Measurements from ENCODE around the gene SEMA5B. TPM values are rescaled to one million over a fixed set of nuclear protein-coding genes. Genes with fewer than 3 reads are reported as not detected.
A peak's percentile ranks its signal among the peaks of the same experiment; 100 is the strongest.

Gene SEMA5B
- total and polyA plus RNA-seq, 12 donors: 1.3 to 12.7 (median 7.4) TPM

DNA sequence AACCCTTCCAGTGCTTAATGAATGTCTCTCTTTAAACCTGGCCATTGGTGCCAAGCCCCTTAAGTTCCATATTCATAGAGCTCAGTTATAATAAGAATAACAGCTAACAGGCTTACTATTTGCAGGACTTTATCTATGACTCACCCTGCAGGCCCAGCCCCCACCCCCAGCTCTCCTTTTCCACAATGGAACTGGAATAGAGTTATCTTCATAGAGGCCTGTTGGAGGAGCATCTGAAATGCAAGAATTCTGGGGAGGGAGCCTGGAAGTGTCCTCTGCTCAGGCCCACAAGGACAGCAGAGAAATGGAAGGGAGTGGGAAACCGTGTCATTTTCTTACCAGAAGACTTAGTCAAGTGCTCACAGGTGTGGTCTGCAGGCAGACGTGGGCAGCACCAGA, 52.8 kb downstream of the SEMA5B start:
- DNase-seq: peak; percentile 63 to 80
- ATAC-seq: peak; percentile 34 to 80 (median 73)
- intact Hi-C loops (cut with DNase I): loop anchor here in 1 of 10 donors (2.0 kb wide), 1 partner anchor 18 kb away; no protein-coding TSS in a partner anchor
- no peaks in the 10 kb centered on the region for H3K36me3 ChIP-seq
- H3K27ac ChIP-seq: peak overlapping the region; percentile 76 to 99 (median 90)
- H3K4me3 ChIP-seq: no peak overlapping the region
- WGBS, 2 donors: 20 to 39% methylated on average over 2 of the region's 2 CpGs
- no peaks in the 10 kb centered on the region for H3K27me3 ChIP-seq
- peaks cover 26 to 92% (median 73%) of the 10 kb centered on the region in 9 donors for H3K4me1 ChIP-seq
- TF ChIP-seq, protein P1, sequence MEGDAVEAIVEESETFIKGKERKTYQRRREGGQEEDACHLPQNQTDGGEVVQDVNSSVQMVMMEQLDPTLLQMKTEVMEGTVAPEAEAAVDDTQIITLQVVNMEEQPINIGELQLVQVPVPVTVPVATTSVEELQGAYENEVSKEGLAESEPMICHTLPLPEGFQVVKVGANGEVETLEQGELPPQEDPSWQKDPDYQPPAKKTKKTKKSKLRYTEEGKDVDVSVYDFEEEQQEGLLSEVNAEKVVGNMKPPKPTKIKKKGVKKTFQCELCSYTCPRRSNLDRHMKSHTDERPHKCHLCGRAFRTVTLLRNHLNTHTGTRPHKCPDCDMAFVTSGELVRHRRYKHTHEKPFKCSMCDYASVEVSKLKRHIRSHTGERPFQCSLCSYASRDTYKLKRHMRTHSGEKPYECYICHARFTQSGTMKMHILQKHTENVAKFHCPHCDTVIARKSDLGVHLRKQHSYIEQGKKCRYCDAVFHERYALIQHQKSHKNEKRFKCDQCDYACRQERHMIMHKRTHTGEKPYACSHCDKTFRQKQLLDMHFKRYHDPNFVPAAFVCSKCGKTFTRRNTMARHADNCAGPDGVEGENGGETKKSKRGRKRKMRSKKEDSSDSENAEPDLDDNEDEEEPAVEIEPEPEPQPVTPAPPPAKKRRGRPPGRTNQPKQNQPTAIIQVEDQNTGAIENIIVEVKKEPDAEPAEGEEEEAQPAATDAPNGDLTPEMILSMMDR (IDR thresholded peaks at IDR 0.05): no peak
- no peaks in the 10 kb centered on the region for H3K9me3 ChIP-seq

DNA sequence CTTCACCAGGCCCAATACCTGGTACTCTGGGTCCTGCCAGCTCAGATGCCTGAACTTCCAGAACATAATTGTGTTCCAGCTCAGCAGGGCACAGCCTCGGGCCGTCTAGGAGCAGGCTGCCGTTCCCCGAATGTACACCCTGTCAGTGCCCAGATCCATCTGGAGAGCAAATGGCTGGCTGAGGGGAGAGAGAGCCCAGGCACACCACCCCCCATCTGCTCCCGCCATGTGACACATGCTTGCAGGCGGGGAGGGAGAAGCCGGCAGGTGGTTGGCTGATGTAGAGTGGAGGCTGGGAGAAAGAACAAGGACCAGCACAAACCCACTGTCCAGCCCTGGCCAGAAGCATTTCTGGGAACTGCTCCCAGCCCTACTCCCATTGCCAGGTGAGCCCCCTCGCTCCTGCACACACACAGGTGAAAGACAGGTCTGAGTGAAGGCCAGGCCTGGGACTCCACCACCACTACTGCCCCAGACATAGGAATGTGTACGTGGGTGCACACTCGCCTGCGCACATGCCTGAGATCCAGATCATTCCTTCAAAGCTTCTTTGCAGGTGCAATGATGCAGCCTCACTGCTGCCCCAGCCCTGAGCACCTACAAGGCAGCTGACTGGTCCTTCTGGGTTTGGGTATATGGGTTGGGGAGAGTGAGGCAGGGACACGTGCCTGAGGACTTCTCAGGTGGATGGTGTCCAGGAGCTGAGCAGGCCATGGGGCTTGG, 53.5 kb downstream of the SEMA5B start:
- 59 to 69% methylated on average over 12 of the region's 12 CpGs for WGBS, 2 donors
- peaks cover 32 to 92% (median 73%) of the 10 kb centered on the region in 9 donors for H3K4me1 ChIP-seq
- intact Hi-C loops (cut with DNase I): loop anchor here in 1 of 10 donors (2.0 kb wide), 1 partner anchor 17 kb away; no protein-coding TSS in a partner anchor
- DNase-seq (peak in 1 of 2 donors; percentile 58), ATAC-seq (peak in 7 of 8 donors; percentile 22 to 73 (median 60))
- H3K36me3 ChIP-seq: no peaks in the 10 kb centered on the region
- H3K9me3 ChIP-seq: no peaks in the 10 kb centered on the region
- TF ChIP-seq, protein P1 (IDR thresholded peaks at IDR 0.05): no peak
- H3K27me3 ChIP-seq: no peaks in the 10 kb centered on the region
- no peak overlapping the region for H3K4me3 ChIP-seq
- H3K27ac ChIP-seq: peak overlapping the region; percentile 70 to 99 (median 90)

DNA sequence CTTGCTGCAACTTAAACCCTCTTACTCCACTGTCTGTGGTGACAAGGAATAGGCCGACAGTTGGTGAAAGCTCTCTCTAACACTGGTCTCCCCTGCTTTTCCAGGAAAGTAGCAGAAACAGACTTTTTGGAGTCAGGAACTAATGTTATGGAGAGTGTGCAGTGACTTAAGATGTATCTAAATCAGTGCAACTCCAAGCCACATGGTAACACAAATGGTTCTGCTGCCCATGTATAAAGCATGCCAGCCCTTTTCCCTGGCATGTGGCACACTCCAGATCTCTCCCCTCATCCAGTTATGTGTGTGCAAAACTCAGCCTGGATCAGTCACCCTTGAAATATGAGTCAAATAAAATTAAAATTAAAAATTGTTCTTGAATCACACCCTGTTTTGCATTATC, 55.4 kb downstream of the SEMA5B start:
- ATAC-seq (no peak), DNase-seq (no peak)
- H3K36me3 ChIP-seq: no peaks in the 10 kb centered on the region
- TF ChIP-seq, protein P1 (IDR thresholded peaks at IDR 0.05): no peak
- H3K4me1 ChIP-seq: peaks cover 31 to 82% (median 55%) of the 10 kb centered on the region in 9 donors
- no peaks in the 10 kb centered on the region for H3K9me3 ChIP-seq
- 96 to 98% methylated on average over 1 of the region's 1 CpG for WGBS, 2 donors
- intact Hi-C loops (cut with DNase I): no loop called here
- H3K27ac ChIP-seq: peak overlapping the region in 5 of 10 donors; percentile 88 to 99 (median 93)
- H3K27me3 ChIP-seq: no peaks in the 10 kb centered on the region
- no peak overlapping the region for H3K4me3 ChIP-seq

DNA sequence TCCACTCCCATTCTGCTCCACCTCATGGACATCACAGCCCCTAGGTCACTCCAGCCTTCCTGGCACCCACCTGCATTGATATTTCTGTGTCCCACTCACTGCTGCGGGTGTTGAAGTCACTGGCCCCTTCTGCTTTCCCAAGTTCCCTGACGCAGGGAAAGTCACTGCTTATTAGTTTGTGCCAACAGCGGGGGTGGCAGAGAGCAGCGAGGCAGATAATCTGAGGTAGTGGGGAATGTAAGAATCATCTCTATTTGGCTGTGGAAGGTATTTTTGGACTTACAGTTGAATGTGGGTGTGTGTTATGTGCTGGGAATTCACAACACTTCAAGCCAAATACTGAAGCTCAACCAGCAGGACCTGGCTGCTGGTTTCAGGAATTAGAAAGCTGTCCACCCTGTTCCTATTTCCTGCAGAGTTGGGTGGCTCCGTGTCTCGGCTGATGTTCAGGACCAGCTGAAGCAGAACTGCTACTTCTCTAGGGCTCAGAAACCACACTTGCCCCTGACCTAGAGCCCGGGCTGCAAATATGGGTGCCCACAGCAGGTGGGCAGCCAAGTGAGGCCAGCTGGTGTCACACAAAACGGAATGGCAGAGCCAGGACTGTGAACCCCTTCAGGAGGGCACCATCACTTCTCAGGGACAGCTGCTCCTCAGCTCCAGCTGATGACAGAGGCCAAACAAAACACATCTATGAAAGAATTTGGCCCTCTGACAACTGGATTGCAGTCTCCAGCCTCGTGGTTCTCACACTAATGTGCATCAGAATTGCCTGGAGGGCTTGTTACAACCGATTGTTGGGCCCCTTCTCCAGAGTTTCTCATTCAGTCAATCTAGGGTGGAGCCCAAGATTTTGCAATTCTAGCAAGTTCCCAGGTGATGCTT, 57.7 kb downstream of the SEMA5B start:
- 16 to 25% methylated on average over 10 of the region's 10 CpGs for WGBS, 2 donors
- ATAC-seq (peak; percentile 31 to 74 (median 54)), DNase-seq (peak in 1 of 2 donors; percentile 59)
- Histone ChIP-seq H3K4me1 (peaks cover 25 to 65% (median 40%) of the 10 kb centered on the region in 9 donors), H3K27ac (peak overlapping the region; percentile 34 to 93 (median 78)), H3K4me3 (no peak overlapping the region), H3K9me3 (no peaks in the 10 kb centered on the region), H3K36me3 (no peaks in the 10 kb centered on the region), H3K27me3 (no peaks in the 10 kb centered on the region)
- TF ChIP-seq, protein P1 (IDR thresholded peaks at IDR 0.05): no peak
- intact Hi-C loops (cut with DNase I): no loop called here
